Activated CD8-positive, alpha-beta memory T cell treated with anti-CD3 and anti-CD28 coated beads for 4 hours (primary cell): Measurements from ENCODE around the gene DNAH10.
"Not testable (repeated sequence)": the region's sequence is repeated elsewhere in the genome, so short reads cannot be mapped to it uniquely, and the experiment has no call there.

ENCODE experiments used
- DNase-seq, 2 donors: peaks; one replicate each; pipeline ENCODE4 v3.0.0-alpha.2; 2020; ENCODE audit warnings: low read depth in 2 of 2

Gene DNAH10

DNA sequence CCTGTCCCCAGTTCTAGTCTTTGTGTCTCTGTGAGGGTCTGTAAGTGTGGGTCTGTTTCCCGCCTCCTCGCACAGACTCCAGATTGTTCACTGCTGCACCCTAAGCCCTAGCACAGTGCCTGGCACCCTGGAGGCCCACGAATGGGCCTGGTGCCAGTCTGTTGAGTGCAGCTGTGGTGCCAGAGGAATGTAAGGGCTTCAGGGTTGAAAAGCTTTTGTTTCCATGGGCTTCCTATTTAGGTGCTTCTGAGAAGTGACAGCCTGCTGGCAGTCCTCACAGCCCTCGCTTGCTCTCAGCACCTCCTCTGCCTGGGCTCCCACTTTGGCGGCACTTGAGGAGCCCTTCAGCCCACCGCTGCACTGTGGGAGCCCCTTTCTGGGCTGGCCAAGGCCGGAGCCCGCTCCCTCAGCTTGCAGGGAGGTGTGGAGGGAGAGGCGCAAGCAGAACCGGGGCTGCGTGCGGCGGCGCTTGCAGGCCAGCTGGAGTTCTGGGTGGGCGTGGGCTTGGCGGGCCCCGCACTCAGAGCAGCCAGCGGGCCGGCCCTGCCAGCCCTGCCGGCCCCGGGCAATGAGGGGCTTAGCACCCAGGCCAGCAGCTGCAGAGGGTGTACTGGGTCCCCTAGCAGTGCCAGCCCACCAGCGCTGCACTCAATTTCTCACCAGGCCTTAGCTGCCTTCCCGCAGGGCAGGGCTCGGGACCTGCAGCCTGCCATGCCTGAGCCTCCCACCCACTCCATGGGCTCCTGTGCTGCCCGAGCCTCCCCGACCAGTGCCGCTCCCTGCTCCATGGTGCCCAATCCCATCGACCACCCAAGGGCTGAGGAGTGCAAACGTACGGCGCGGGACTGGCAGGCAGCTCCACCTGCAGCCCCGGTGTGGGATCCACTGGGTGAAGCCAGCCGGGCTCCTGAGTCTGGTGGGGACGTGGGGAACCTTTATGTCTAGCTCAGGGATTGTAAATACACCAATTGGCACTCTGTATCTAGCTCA, 184.7 kb downstream of the DNAH10 start:
- not testable (repeated sequence) for DNase-seq

DNA sequence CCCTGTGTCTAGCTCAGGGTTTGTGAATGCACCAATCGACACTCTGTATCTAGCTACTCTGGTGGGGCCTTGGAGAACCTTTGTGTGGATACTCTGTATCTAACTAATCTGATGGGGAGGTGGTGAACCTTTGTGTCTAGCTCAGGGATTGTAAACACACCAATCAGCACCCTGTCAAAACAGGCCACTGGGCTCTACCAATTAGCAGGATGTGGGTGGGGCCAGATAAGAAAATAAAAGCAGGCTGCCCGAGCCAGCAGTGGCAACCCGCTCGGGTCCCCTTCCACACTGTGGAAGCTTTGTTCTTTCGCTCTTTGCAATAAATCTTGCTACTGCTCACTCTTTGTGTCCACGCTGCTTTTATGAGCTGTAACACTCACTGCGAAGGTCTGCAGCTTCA, 185.4 kb downstream of the DNAH10 start:
- not testable (repeated sequence) for DNase-seq

DNA sequence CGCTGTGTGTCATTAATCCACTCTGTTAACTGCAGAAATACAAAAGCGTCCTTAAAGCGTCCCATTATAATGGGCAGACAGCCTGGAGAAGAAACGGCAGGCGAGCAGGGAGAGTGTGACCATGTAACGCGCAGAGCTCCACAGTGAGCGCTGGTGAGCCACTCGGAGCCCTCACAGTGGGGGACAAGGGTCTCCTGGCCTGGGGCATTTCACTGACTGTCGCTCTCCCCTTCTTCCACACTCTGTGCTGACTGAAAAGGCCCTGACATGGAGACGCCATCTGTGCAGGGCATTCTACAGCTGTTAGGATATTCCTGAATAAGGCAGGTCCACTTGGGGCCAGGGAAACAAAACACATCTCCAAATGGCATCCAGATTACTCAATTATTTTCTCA, 186.3 kb downstream of the DNAH10 start:
- no peak for DNase-seq

DNA sequence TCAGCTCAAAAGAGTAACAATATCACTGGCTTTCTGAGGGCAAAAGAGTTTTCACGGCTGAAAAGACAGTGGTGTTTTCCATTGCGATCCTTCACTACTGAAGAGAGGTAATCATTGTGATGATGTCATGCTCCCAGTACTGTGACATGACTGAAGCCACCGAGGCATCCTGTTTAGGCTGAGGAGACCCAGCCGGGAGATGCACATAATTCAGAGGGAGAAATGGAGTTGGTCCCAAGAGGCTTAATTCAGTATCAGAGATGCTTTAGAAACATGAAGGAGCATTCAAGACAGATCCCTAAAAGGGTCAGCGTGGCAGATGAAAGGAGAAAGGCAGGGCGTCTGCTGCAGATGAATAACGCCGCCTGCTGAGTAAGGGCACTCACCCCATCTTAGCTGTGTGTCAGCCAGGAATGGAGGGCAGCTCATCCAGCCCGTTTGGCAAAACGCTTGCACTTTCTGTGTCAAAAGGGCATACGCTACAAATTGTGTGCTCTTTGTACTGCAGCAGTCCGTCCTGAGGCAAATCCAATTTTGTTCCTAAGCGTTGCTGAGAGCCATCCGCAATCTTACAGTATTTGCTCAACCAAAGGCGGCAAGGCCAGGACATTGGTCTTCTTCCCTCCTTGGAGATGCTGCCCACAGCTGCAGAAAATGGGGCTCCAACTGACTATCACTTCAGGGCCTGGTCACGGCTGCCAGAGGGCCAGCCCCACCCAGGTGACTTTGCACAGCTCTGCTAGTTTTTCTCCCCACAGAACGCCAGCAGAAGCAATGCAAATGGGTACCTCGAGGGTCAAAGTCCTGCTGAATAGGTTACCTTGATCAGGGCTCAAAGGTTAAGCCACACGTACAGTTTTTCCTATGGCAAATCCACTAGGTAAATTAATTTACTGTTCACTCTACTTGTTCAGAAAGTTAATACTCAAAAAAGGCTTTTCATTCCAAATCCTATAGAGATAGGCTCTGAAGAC, 187.0 kb downstream of the DNAH10 start:
- no peak for DNase-seq

DNA sequence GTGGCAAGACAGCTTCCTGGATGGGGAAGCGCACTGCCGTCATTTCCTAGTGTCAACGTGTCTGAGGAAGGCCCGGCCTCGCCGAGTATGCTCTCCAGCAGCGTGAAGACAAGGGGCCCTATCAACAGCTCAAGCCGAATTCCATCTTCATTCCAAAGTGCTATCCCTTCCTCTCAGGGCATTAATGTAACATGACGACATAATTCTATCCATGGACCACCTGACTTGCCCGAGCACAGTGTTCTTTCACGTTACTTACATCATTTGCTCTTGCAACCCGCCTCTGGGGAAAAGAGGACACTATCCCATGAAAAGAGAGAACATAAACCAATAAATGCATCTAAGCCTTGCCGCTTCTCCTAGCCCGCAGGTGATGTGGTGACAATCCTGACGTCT, 187.7 kb downstream of the DNAH10 start:
- DNase-seq = no peak

DNA sequence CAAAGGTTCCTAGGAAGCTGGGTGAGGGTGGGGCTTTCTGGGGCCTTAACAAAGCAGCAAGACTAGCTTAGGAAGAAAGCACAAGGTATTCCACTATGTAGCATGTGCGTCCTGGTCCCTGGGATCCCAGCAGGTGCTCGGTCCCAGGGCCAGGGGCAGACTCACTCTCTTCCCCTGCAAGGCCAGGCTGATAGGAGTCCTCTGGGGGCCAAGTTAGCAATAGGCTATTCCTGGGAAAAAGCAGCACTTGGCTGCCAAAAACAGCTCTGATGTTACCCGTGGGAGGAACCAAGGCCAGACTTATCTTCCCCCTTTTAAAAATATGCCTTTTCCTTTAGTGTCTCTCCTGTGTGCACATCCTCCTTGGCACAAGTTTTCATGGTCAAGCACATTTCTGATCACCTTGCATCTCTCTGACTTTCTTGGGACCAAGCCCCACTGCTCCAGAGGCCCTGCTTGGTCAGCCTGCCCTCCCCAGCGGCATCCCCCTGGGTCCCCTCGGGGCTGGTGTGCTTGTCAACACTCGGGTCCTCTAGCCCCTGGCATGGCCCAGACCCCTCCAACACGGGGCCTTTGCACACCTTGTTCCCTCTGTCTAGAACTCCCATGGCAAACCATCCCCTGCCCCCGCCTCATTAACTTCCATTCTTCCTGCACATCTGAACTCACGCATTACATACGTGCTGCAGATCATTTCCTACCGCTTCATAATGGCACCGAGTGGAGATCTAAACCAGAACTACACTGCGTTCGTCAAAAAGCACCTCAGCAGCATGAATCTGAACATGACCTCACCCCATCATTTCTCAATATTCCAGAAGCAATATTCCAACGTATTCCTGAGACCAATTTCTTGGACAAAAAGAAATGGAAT, 188.6 kb downstream of the DNAH10 start:
- DNase-seq = no peak

DNA sequence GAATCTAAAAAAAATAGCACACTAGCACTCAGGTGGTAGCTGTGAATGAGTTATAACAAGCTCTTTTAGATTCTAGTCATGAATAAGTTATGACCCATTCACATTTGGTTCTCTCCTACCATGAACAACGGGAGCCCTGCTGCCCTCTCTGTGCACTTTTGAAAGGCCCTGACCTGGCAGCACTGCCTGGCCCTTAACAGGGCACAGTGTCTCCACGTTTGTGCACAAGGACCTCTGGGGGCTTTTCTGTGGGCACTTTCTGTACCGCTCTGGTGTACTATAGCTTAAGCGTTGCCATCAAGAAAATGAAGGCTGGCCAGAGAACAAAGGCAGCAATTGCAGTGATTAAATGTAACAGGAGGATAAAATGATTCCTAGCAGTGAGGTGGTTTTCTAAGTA, 189.4 kb downstream of the DNAH10 start:
- DNase-seq = no peak

DNA sequence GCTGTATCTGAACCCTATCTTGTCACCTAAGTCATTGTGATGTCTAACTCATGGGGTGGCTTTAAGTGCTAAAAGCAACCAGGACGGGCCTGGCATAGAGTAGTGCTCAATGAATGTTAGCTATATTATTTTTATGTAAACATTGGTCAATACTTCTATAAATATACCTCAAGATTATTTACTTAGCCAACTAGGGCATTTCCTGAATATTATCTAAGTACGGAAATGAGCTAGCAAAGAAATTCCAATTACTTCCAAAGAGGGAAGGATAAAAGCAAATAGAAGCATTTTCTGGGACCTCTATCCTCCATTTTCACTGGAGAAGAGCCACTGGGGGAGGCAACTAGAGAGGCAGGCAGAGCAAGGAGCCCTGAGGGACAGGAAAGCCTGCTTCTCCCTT, 189.9 kb downstream of the DNAH10 start:
- DNase-seq = no peak

DNA sequence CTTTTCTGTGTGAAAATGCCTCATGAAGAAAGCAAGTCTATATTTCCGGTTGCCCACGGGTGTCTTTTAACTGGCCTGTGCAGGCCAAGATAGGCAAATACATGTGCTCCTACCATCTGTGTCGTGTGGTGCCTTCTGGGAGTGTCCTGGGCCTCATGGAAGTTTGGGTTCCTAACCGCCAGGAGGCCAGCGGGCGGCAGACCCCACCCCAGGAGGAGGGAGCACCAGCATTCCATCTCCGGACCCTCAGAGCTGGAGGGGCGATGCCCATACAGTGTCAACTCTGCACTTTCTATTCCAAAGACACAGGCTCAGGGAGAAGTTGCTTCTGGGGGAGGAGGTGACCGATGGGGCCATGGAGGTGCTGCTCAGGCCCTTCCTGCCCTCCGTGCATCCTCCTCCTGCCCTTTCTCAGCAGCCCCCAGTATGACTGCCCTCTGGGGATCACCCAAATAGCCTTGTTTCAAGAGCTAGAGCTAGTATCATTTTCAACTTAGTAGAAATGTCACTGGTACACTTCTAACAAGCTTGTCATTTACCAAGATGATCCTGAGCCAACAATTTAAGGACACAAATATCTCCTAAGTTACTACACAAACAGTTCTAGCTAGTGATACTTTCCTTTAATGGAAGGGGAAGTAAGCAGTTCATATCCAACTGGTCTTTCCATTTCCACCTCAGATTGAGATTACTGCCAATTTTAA, 192.7 kb downstream of the DNAH10 start:
- no peak for DNase-seq

DNA sequence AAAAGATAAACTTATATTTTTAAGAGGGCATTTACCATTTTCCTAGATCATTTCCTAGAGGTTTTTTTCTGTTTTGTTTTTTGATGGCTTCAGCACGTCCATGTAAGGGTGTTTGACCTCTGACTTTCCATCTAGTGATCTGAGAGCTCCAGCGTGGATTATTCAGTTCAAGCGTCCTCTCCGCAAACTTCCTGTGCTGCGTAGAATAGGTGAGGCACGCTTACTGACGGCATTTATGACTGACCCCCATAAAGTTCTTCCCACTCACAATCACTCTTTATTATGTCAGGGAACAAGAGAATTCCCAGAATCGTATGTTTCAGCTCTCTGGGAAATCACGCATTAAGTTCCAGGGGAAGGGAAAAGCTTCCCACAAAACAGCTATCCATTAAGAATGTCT, 194.1 kb downstream of the DNAH10 start:
- DNase-seq = no peak

DNA sequence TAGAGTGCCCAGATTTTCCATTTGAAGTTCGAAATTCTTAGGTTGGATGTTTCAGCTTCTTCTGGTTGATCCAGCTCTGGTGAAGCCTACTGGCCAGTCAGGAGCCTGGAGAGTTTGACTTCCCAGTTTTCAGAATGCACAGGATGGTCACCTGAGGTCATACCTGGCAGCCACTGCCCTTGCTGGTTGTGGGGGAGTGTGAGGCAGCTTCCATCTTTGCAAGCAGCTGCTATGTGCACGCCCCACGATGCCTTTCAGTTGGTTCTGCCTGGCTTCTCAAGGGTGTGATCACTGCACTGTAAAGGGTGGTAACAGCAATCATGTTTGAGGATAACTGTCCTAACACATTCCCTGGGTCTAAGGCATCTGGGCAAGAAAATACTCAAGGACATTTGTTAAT, 195.1 kb downstream of the DNAH10 start:
- DNase-seq = no peak

DNA sequence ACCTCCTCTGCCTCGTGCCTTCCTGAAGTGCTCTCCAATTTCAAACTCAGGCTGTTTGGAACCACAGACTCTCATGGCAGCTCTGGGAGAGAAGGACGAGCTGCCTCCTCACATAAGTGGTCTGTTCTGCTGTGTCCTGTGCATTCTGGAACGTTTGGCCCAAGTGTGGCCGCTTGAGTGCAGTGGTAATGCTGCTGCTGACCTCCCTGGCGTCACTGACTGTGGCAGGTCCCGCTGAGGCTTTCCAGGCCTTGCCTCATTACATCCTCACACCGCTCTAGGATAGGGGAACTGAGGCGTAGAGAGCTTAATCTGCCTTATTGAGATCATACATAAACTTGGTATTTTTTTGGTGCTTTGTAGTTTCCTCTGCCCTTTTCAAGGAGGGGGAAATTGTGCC, 196.4 kb downstream of the DNAH10 start:
- no peak for DNase-seq

DNA sequence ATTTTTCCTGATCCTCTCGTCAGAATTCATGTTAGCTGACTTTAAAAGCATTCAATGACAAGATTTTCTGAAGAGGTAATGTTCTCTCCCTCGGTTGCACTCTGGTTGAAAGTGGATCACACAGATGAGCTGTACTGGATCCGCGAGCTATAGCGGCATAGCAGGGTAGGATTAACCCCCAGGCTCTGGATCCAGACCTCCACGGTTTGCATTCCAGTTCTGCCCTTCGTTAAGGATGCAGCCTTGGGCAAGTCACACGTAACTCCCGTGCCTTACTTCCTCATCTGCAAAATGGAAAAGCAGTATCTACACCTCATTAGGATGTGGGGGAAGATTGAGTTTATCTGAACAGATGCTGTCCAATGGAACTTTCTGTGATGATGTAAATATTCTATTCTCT, 196.8 kb downstream of the DNAH10 start:
- no peak for DNase-seq

DNA sequence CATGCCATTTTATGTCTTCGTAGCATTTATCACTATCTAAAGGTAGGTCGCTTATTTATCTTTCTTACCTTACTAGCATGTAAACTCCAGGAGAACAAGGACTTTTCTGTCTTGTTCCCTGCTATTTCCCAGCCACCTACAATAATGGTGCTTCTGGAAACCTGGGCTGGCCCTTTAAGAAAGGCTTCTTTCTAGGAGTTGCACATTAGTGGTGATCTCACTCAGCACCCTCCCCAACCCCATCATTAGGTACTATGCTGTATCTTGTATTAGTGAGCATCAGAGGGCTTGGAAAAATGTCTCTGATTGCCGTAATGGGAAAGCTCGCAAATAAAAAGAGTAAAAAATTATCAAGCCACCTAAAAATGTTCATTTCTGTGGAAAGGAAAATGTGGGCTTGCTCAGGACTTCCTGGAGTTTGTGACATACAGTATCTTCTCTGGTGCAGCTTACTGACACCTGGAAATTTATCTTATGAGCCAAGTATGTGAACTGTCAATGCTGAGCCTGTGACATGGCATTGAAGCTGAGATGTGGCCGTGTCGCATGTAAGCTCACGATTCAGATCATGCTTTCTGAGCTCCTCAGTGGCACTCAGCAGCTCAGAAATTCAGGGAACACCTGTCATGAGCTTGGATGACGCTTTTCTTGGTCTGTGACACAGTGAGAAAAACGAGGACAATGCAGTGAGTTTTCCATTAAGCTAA, 198.1 kb downstream of the DNAH10 start:
- DNase-seq = no peak

DNA sequence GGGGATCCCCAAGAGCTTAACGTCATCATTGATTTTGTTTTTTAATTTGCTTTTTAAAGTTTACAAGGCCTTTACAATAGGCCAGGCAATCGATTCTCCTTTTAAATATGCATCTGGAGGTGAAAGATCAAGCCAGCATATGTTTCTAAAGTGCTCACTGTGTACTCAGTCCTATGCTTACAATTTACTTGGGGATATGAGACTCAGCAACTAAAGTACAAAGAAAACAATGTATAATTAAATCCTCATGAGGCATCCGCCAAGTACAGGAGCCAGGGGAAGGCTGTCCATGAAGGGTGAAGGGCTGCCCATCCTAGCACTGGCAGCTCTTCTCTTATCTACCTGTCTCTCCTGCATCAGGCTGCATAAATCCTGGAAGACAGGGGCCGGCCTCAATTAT, 198.8 kb downstream of the DNAH10 start:
- DNase-seq = no peak

DNA sequence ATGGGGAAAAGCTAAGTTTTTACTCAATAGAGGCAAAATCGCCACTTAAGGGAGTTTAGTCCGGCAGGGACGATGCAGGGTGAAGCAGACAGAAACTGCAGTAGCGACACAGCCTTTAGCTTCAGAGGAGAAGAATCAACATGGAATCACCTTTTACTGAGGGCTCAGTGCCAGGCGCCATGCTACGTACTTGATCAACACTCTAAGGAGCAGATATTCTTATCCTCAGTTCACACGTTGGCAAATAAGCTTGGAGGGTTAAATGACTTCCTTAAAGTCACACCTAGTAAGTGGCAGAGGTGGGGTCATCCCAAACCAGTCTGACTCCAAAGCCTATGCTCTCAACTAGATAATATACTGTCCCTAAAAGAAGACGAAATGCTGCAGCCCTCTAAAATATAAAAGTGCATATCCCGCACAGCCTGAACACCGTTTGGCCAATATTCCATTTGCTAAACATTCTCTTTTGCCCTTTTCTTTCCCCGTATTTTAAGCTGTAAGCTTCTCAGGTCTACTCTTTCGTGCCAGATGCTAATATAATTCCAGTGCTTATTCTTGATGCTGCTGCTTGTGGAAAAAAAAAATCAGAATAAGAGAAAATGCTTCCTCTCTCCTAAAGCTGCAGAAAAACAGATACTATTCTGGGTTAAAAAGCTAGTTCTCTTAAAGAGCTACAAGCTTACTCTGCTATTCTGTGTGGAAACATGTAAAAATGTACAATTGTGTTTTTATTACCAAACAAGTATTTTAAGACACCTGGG, 199.7 kb downstream of the DNAH10 start:
- DNase-seq = no peak

DNA sequence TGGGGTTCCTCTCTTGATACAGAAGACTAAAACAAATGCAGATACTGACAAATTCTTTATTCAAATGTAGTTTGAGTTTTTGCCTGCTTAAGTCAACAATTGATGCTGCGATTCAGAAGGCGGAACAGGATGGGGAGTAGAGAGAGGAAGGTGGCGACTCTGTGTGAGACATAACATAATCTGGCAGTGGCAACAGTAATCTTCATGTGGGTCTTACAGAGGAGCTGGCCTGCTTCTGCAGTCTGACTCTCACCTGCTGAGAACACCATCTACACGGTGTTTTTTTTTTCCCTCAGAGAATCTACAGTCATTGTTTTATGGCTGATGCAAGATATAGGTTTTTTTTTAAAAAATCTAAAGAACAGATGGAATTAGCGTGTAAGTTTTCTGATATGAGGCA, 200.4 kb downstream of the DNAH10 start:
- DNase-seq = no peak

DNA sequence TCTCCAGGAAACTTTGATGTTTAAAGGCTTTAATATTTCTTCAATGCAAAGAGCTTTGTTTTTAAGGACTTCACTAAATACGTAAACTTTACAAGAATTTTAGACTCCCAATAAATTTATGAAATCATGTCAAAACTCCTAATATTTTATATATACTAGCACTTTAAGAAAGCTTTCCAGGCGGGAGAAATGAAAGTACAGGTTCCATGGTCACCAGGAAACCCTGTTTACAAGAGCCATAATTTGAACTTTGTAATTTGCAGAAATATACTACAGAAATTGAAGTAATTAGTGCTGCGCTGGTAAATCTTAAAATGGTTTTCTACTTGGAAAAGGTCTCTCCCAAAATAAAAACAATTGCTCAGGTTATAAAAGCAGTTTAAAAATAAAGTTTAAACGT, 201.7 kb downstream of the DNAH10 start:
- no peak for DNase-seq

DNA sequence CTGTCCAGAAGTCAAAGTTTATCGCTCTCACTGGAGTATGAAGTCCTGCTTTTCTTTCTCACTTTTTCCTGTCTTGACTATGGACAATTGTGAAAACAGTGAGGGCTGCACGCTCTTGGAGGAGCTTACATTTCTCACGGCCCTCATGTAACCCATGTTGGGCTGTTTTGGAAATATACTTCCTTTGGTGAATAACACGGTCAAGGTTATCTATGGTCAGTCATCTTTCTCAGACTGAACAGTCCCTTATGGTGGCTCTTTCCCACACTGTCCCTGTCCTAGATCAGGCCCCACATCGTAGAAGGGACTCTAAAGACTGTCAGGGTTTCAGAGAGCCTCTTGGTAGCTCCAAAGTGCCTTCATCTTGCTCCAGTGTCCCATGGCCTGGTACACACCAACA, 203.3 kb downstream of the DNAH10 start:
- DNase-seq = no peak

DNA sequence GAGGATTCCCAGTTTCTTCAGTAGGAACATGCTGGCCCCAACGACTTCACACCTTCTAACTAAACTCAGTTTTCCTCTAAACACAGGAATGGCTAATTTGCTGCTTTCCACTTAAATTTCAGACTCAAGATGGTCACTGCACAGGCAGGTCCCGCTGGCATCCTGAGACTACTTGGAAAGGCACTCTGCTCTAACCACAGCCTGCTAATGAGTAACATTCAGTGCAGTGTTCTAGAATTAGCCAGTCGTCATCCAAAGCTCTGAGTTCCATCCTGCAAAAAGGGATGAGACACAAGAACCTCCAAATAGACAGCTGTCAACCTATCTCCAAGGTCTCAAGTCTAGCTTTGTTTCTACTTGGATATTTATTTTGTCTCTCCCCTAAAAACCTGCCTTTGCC, 204.5 kb downstream of the DNAH10 start:
- DNase-seq = no peak
